ENCODE data around the gene BRICD5. TPM values are rescaled to one million over a fixed set of nuclear protein-coding genes. Genes with fewer than 3 reads are reported as not detected.
A peak's percentile ranks its signal among the peaks of the same experiment; 100 is the strongest.

BRICD5 gene
- total and polyA plus RNA-seq, 8 donors: 2.9 to 15.3 (median 5.1) TPM

DNA sequence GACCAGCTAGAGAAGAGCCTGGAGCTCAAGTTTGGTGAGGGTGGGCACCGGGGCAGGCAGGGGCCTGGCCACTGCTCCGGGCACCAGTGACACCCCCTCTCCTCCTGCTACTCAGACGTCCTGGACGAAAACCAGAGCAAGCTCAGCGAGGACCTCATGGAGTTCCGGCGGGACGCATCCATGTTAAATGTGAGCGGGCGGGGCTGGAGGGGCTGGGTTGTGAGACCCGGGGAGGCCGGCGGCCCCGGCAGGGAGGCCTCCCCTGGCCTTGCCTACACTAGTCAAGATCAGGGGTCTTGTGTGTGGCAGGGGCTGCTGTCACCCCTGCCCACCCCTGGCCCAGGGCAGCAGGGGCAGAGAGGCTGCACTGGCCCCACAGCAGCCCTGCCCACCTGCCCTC is 37.3 kb downstream of the BRICD5 start:
- Histone ChIP-seq H3K27ac (no peak overlapping the region), H3K9me3 (peaks cover 0 to 1% of the 10 kb centered on the region in 2 donors), H3K4me1 (no peaks in the 10 kb centered on the region), H3K4me3 (no peak overlapping the region), H3K27me3 (no peaks in the 10 kb centered on the region), H3K36me3 (peaks cover 0 to 100% of the 10 kb centered on the region in 2 donors)
- no peak for ATAC-seq
- TF ChIP-seq, protein P1, sequence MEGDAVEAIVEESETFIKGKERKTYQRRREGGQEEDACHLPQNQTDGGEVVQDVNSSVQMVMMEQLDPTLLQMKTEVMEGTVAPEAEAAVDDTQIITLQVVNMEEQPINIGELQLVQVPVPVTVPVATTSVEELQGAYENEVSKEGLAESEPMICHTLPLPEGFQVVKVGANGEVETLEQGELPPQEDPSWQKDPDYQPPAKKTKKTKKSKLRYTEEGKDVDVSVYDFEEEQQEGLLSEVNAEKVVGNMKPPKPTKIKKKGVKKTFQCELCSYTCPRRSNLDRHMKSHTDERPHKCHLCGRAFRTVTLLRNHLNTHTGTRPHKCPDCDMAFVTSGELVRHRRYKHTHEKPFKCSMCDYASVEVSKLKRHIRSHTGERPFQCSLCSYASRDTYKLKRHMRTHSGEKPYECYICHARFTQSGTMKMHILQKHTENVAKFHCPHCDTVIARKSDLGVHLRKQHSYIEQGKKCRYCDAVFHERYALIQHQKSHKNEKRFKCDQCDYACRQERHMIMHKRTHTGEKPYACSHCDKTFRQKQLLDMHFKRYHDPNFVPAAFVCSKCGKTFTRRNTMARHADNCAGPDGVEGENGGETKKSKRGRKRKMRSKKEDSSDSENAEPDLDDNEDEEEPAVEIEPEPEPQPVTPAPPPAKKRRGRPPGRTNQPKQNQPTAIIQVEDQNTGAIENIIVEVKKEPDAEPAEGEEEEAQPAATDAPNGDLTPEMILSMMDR (IDR thresholded peaks at IDR 0.05): no peak
- DNase-seq: no peak
- intact Hi-C loops (cut with DNase I): no loop called here

DNA sequence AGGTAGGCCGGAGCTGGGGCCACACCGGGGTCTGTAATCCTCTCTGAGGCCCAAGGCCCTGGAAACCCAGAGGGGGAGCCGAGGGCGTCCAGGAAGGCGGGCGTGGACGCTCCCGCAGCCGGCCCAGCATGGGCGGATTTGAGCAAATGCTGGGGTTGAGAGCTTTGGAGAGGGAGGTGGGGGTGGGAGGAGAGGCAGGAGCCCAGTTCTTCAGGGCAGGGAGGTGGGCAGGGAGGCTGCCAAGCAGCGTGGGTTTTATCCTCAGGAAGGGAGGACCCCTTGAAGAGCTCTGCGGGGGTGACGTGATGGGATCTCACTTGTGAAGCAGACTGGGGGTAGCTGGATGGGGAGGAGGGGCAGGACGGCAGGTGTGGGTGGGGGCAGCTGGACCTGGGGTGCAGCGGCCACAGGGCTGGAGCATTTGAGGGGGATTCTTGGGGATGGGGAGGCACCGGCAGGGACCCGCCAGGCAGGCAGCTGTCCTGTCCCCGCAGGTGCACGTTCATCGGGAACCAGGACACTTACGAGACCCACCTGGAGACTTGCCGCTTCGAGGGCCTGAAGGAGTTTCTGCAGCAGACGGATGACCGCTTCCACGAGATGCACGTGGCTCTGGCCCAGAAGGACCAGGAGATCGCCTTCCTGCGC is 37.9 kb downstream of the BRICD5 start:
- Histone ChIP-seq H3K27ac (no peak overlapping the region), H3K27me3 (no peaks in the 10 kb centered on the region), H3K36me3 (peaks cover 0 to 100% of the 10 kb centered on the region in 2 donors), H3K4me3 (no peak overlapping the region), H3K4me1 (no peaks in the 10 kb centered on the region), H3K9me3 (no peaks in the 10 kb centered on the region)
- intact Hi-C loops (cut with DNase I): no loop called here
- DNase-seq: no peak
- TF ChIP-seq, protein P1 (IDR thresholded peaks at IDR 0.05): no peak
- ATAC-seq: no peak

DNA sequence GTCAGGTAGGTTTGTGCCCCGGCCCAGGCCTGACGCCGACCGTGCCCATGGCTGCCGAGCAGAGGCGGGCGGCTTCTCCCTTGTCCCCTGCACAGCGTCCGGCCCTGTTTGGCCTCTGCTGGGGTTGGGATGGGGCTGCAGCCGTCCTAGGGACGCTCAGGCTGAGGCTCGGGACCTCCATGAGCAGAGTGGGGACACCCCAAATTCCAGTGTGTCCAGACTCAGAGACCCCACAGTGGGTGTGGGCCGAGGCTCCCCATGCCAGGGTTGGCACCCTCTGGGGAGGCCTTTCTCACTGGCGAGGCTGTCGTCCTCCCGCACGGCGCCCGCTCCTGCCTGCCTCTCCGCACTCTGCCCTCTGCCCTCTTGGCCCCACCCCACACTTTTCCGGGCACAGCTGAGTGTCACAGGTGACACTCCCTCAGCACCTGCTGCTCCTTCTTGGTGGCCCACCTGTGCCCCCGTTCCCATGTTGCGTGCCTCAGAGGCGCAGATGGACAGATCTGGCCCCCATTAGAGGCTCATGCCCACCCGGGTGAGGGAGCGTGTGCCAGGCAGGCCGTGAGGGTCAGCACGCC is 39.0 kb downstream of the BRICD5 start:
- Histone ChIP-seq H3K36me3 (peaks cover 0 to 100% of the 10 kb centered on the region in 2 donors), H3K9me3 (no peaks in the 10 kb centered on the region), H3K27me3 (no peaks in the 10 kb centered on the region), H3K4me3 (peak overlapping the region in 1 of 2 donors; percentile 41), H3K4me1 (no peaks in the 10 kb centered on the region), H3K27ac (peak overlapping the region in 1 of 2 donors; percentile 78)
- intact Hi-C loops (cut with DNase I): no loop called here
- TF ChIP-seq, protein P1 (IDR thresholded peaks at IDR 0.05): no peak
- no peak for ATAC-seq
- no peak for DNase-seq

DNA sequence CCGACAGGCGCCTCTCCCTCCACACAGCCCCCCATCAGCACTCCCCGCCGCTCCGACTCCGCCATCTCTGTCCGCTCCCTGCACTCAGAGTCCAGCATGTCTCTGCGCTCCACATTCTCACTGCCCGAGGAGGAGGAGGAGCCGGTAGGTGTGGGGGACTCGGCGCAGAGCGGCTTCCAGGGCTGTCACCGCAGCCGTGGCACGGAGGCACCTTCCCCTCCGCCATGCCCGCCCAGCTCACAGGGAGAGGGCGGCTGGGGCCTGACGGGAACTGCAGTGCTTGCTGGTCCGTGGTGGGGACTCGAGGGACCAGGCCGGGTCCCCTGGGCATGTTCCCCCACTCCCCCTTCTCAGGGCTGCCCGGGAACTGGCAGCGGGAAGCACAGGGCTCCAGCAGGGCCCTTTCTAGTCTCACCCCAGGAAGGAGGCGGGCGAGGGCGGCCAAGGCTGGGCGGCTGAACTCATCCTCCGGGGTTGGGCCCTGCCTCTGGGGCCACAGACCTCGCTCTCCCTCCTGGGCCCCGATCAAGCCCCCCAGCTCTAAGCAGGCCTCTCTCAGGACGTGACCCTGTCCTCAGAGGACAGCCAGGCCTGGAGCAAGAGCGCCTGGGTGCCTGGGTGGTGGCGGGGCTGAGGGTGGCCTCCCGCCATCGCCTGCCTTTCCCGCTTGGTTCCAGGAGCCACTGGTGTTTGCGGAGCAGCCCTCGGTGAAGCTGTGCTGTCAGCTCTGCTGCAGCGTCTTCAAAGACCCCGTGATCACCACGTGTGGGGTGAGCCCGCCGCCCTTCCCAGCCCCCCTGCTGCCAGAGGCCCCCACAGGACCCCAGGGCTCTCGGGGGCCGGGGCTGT is 39.9 kb downstream of the BRICD5 start:
- intact Hi-C loops (cut with DNase I): no loop called here
- peak overlapping the region in 1 of 2 donors; percentile 78 for H3K27ac ChIP-seq
- H3K9me3 ChIP-seq: no peaks in the 10 kb centered on the region
- no peaks in the 10 kb centered on the region for H3K4me1 ChIP-seq
- DNase-seq (no peak), ATAC-seq (no peak)
- TF ChIP-seq, protein P1 (IDR thresholded peaks at IDR 0.05): no peak
- H3K27me3 ChIP-seq: no peaks in the 10 kb centered on the region
- peaks cover 0 to 100% of the 10 kb centered on the region in 2 donors for H3K36me3 ChIP-seq
- H3K4me3 ChIP-seq: peak overlapping the region; percentile 9 to 41

DNA sequence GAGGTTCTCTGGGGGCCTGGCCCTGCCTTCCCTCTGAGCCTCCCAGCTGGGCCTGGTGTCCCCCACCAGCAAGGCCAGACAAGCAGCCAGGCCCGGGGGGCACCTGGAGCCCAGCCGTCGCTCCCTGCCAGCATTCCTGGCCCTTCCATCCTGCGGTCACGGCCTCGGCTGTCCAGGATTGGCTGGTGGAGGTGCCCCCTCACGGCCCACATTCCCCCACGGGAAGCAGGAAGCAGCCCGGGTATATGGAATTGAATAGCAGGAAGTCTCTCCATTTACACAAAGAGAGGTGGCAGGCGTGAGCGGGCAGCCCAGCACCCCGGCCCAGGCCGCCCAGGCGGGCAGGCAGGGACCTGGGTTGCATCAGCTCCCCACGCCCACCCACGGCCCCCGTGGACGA is 40.6 kb downstream of the BRICD5 start:
- peak overlapping the region; percentile 78 to 84 for H3K27ac ChIP-seq
- peaks cover 0 to 95% of the 10 kb centered on the region in 2 donors for H3K36me3 ChIP-seq
- intact Hi-C loops (cut with DNase I): no loop called here
- TF ChIP-seq, protein P1 (IDR thresholded peaks at IDR 0.05): no peak
- no peaks in the 10 kb centered on the region for H3K27me3 ChIP-seq
- ATAC-seq (peak; percentile 35), DNase-seq (no peak)
- H3K4me1 ChIP-seq: no peaks in the 10 kb centered on the region
- H3K4me3 ChIP-seq: peak overlapping the region; percentile 9 to 41
- no peaks in the 10 kb centered on the region for H3K9me3 ChIP-seq
